GM20000 (cell line): ENCODE measurements around the gene IFT88.

ENCODE experiments used
- DNase-seq: peaks from one replicate; pipeline ENCODE4 v3.0.0; 2012; ENCODE audit warnings: low spot score
- CTCF ChIP-seq: IDR thresholded peaks from 2 replicates; pipeline ENCODE4 v1.5.1; 2012; ENCODE audit warnings: mild to moderate bottlenecking, control low read depth; ENCODE audit errors: extremely low read depth, missing control alignments

The IFT88 gene

GRCh38 chr13:20713751-20714150 is 146.8 kb downstream of the IFT88 start:
- no peak for TF ChIP-seq CTCF
- no peak for DNase-seq

- no peak for DNase-seq
- no peak for TF ChIP-seq CTCF
Observed at GRCh38 chr13:20714161-20714560, 147.2 kb downstream of the IFT88 start.

GRCh38 chr13:20714563-20715329 is 147.8 kb downstream of the IFT88 start:
- no peak for DNase-seq
- no peak for TF ChIP-seq CTCF

- no peak for TF ChIP-seq CTCF
- no peak for DNase-seq
Observed at GRCh38 chr13:20715330-20715712, 148.4 kb downstream of the IFT88 start.

GRCh38 chr13:20716951-20717350 is 150.0 kb downstream of the IFT88 start:
- no peak for DNase-seq
- TF ChIP-seq CTCF: no peak

- TF ChIP-seq CTCF: no peak
- DNase-seq: no peak
Observed at GRCh38 chr13:20717581-20718542, 150.9 kb downstream of the IFT88 start.

GRCh38 chr13:20718958-20719566 is 152.1 kb downstream of the IFT88 start:
- no peak for TF ChIP-seq CTCF
- no peak for DNase-seq
